HTR-8/SVneo (cell line): ENCODE measurements around the gene ANP32B.
A peak's percentile ranks its signal among the peaks of the same experiment; 100 is the strongest.
"Not testable (repeated sequence)": the region's sequence is repeated elsewhere in the genome, so short reads cannot be mapped to it uniquely, and the experiment has no call there.

Experiments used
- DNase-seq: peaks from one replicate; pipeline ENCODE4 v3.0.0; 2011; ENCODE audit warnings: low spot score, mixed read lengths; ENCODE audit not compliant: insufficient read length
- FAIRE-seq: peaks from 2 replicates; lab custom pipeline; 2011; peaks lifted over from hg19 to GRCh38; lab: Jason Lieb, UNC

The ANP32B gene

DNA sequence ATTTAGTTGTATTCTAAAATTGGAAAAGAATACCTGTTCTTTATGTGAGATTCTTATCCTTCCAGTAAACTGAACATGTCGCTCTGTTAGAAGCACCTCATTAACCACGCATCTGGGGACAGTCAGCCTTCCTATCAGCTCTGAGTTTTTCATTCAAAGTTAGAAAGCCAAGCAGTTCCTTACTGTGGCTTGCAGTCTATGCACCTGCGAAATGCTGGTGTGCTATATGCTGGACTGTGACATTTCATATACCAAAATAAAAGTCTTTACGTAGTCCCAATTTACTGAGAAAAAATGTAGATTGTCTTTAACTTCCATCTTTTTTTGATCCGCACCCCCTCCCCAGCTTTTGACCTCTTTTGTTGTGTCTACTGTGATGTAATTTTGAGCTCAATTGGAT lies 4.3 kb downstream of the ANP32B start:
- no peak for DNase-seq
- FAIRE-seq = no peak

DNA sequence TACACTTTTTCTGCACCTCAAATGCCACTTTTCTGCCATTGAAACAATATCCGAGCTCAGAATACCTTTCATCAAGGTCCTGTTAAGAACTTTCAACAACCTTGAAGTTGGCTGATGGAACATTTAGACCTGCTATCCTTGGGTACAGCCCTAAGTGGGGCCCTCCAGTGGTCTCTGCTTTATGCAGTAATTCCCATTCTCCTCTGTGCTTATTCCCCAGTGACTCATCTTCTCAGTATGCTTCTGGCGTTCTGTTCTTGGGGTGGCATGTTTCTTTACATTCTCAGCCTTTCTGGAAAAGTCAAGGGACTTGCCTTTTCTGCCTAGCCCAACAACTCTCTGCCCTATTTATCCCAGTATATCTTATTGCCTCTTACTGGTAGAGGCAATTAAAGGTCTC lies 7.1 kb downstream of the ANP32B start:
- DNase-seq (peak; percentile 76), FAIRE-seq (no peak)

DNA sequence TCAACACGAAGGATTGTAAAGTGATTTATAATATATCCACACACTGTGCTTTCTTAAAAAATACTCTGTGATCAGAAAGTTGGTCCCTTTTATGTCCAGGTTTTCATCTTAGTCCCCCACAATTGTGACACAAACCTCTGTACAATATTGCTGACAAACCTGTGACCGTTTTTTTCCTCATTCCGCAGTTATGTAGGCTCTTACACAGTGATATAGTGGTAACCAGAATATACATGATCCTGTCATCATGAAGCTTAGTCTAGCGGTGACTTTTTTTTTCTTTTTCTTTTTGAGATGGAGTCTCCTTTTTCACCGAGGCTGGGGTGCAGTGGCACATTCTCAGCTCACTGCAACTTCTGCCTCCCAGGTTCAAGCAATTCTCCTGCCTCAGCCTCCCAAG lies 8.7 kb downstream of the ANP32B start:
- no peak for DNase-seq
- no peak for FAIRE-seq

DNA sequence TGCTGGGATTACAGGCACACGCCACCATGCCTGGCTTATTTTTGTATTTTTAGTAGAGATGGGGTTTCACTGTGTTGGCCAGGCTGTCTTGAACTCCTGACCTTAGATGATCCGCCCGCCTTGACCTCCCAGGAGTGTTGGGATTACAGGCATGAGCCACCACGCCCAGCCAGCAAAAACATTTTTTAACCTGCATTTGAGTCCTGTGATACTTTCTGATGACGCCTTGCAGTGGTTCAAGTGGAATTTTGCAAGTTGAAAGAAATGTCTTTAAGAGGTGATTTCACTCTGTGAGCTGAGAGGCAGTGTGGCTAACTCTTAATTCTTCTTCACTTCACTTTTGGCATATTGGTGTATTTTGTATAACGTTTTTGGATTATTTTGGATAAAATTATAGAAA lies 9.1 kb downstream of the ANP32B start:
- no peak for FAIRE-seq
- DNase-seq = no peak

DNA sequence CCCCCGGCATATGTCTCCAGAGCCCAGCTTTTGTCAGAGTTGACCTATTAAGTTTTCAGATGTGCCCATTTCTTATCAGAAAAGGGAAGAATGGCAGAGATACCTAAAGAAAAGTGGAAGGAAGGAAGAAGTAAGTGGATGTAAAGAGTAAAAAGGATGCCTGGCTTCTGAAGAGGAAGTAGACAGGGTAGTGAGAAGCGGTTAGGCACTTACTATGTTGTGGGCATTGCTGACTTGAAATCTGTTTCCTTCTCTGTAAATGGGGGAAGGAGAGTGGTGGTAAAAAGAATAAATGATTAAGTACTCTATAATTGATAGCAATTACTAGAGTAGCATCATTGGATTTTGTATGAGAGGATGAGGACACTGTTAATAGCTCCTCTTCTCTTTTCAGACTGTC lies 9.9 kb downstream of the ANP32B start:
- no peak for FAIRE-seq
- DNase-seq = no peak

DNA sequence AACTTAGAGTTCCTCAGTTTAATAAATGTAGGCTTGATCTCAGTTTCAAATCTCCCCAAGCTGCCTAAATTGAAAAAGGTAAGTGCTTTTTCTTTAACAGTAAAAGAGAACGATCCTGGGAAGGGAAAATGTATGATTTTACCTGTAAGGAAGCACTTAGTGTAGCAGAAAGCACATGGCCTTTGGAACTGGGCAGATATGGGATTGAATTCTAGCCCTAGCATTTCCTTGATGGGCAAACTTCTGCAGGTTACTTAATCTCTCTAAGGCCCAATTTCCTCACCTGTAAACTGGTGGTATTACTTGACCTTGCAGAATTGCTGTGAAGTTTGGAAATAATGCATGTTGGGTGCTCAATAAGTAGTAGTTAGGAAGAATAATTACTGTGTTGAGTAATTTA lies 11.6 kb downstream of the ANP32B start:
- FAIRE-seq = no peak

DNA sequence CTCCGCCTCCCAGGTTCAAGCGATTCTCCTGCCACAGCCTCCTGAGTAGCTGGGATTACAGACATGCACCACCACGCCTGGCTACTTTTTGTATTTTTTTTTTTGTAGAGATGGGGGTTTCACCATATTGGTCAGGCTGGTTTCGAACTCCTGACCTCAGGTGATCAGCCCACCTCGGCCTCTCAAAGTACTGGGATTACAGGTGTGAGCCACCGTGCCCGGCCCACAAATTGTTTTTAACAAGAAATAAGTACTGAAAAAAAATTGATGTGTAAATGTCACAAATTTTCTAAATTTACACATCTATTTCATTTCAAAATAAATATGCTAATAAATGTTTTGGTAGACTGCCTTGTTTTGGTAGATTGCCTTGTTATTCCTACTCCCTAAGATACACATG lies 13.5 kb downstream of the ANP32B start:
- not testable (repeated sequence) for DNase-seq, FAIRE-seq

More for the DNA sequence above, 11.6 kb downstream of the ANP32B start:
- DNase-seq = no peak

DNA sequence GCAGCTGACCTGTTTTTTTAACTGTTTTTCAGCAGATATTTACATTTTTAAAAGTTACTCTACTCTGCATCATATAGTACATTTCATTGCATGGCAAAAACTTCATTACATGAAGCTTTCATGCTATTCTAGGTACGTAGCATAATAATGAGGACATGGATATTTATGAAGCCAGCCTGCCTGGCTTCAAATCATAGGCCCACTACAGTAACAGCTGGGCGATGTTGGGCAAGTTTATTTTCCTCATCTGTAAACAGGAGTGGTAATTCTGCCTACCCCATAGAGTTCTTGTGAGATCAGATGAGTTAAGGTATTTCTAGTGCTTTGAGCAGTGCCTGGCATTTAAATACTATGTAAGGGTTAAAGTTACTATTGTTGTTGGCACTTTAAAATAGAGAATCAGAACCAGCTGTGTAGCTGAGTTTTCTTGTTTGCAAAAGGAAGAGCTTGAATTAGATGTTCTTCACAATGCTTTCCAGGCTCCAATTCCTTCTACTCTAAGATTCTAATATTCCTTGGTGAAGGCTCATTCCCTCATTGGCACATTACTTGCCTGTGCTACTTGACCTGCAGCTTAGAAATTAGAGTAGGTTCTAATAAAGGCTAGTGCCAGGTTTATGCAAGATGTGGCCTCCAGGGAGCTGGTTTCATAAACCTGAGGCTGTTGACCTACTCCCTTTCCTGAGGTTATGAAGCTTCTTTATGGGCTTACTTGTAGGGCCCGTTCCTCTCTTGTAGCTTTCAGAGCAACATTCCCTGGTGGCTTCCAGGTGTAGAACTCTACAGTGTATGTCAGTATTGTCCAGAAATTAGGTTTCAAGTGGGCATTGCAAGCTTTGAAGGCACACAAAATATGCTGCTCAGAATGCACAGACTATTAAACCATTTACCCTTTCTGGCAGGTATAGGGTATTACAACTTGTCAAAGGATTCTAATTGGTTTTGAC lies 14.5 kb downstream of the ANP32B start:
- FAIRE-seq (no peak), DNase-seq (no peak)

DNA sequence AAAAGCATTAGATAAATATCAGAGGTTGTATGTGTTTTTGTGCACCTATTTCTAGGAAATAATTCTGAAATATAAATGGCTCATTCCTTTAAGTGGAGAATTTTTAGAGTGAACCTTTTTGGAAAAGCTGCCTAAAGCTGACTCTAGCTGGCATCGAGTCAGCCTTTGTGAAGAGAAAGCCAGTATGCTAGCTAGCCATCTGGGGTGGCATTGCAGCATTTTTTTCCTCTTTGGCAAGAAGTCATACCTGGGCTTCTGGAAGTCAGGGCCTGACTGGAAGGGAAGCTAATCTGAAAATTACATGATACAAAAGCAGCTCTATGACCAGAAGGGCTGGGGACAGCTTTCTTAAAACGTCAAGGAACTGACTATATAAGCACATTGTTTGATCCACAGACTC lies 19.7 kb downstream of the ANP32B start:
- DNase-seq (no peak), FAIRE-seq (no peak)

DNA sequence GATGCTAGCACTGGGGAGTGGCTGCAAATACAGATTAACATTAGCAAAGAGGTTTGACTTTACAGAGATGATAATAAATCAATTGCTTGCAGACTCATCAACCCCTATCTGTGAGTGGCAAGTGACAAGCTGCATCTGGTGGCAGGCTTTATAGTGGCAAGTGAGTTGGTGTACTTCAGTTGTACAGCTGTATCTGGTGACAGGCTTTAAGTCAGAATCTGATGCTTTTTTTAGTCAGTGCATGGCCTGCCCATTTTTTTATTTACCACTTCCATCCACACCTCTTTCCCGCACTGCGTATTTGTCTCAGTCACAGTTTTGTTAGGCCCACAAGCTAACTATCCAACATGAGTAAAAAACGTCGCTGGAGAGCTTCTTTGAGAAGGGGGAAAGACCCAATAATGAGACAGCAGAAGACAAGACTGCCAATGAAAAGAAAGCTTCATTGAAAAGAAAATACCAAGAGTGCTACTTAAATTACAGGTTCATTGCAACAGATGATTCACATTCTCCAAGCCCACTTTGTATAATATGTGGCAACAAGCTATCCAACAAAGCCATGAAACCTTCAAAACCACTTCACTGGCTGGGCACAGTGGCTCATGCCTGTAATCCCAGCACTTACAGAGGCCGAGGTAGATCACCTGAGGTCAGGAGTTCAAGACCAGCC lies 23.1 kb downstream of the ANP32B start:
- FAIRE-seq = no peak

DNA sequence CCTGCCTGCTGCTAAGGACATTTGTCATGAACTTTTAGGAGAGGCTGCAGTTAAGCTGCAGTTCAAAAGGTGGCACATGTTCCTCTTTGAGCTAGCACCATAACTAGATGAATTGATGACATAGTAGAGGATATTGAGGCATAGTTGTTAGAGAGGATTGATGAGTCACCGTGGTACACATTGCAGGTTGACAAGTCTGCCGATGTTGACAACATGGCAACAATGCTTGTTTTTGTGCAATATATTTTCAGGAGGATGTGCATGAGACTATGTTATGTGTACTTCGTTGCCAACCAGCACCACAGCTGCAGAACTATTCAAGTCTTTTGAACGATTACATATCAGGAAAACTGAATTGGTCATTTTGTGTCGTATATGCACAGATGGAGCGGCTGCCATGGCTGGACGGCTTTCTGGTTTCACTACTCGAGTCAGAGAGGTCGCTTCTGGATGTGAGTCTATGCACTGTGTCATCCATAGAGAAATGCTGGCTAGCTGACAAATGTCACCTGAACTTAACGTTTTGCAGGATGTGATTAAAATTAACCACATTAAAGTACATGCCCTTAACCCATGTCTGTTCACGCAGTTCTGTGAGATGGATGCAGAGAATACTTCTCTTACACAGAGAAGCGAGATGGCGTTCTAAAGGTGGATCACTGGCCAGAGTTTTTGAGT lies 24.2 kb downstream of the ANP32B start:
- DNase-seq = no peak
- no peak for FAIRE-seq

More for the DNA sequence above, 23.1 kb downstream of the ANP32B start:
- no peak for DNase-seq

DNA sequence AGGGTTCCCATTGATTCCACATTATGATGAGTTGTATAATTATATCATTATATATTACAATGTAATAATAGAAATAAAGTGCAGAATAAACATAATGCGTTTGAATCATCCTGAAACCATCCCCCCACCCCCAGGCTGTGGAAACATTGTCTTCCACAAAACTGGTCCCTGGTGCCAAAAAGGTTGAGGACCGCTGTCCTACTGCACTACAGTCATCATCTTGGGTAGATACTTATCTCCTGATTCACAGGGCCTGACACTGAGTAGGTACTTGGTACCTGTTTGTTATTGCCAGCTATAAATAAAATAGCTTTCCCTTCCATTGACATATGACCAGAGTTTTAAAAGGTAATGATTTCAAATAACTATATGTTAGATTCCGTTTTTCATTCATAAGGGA lies 25.6 kb downstream of the ANP32B start:
- DNase-seq (no peak), FAIRE-seq (no peak)

DNA sequence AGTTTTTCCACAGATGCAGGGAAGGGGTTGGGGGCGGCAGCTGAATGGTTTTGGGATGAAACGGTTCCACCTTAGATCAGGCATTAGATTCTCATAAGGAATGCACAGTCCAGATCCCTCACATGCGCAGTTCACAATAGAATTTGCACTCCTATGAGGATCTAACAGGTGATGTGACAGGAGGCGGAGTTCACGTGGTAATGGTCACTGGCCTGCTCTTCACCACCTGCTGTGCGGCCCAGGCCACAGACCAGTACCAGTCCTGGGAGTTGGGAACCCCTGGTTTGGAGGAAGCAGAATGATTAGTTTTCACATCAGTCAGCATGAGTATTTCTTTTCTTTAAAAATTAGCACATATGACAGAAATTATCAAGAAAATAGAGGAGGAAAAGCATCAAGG lies 26.3 kb downstream of the ANP32B start:
- DNase-seq (no peak), FAIRE-seq (no peak)

DNA sequence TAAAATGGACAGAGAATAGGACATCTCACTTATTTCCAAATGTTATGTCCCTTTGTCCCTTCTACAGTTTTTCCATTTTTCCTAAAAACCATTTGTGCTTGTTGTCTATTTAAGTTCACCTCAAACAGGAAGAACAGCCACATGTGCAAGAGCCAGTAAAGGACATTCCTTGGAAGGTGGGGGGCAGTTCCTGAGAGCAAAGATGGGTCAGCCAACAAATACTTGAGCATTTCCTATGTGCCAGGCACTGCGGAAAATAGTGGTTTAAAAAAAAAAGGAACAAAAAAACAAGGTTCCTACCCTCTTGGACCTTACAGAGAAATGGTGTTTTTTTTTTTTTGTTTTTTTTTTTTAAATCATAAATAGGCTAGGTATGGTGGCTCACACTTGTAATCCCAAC lies 26.8 kb downstream of the ANP32B start:
- FAIRE-seq (no peak), DNase-seq (no peak)

DNA sequence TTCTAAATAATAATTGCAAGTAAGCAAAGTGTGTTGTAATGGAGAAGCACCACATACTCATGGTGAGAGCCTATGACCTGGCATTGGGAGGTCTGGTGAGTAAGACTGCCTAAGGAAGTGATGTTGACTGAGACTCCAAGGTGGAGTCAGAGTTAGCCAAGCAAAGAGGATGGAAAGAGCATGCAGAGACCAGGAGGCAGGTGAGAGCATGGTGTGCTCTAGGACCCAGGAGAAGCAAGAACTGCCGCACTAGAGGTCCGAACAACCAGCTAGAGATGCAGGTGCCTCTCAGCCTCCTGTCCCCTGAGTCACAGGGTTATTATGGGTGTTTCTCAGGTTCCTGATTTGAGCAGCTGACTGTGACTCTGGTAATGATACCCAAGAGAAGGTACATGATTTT lies 27.3 kb downstream of the ANP32B start:
- no peak for DNase-seq
- no peak for FAIRE-seq

DNA sequence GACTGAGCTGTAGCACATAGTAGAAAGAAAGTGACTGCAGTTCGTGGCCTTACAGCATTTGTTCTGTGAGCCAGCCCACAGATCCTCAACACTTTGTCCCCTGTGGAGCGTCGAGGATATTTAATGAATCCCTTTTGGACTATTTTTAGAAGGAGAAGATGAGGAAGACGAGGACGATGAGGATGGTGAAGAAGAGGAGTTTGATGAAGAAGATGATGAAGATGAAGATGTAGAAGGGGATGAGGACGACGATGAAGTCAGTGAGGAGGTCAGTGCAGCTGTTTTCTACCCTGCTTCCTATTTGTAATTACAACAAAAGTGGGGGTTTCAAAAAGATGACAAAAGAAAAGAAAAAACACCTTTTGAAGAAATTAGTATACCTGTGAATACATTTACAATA lies 28.0 kb downstream of the ANP32B start:
- FAIRE-seq = no peak

DNA sequence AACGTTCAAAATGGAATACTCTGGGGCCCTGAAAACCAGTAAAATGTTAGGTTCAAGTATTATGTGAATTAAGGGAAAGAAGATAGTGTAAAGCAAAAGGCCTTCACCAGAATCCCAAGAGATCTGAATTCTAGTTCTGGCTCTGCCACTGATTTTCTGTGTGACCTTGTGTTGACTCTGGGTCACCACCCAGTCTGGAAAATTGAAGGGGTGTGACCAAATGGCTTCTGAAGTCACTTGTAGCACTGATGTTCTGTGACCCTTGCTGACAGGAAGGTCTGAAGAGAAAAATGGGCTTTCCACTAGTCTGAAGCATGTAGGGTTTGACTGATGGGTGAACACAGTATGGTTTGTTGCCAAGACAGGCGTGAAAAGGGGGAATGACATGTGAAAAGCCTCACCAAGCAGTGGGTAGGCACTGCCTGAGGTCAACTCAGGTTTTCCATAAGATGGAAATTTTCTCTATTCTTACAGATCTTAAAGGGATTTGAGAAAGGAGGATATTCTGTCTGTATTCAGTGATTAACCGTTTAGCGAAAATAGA lies 33.1 kb downstream of the ANP32B start:
- no peak for DNase-seq
- no peak for FAIRE-seq

More for the DNA sequence above, 28.0 kb downstream of the ANP32B start:
- DNase-seq = no peak

DNA sequence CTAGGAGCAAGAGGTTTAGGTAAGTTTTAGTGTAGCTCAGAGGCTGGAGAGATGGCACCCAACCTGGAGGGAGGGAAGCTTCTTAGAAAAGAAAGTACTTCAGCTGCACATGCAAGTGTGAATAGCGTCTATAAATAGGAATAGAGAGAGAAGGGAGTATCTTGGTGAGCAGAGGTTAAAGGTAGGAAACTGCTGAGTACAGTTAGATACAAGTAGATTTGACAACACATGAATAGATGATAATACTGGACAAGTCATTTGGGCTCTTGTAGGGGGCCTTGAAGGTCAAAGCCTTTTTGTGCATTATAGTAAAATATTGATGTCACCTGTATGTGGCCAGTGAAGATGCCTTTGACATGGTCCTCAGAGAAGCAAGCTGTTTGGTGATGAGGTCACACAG lies 34.2 kb downstream of the ANP32B start:
- FAIRE-seq = no peak
- DNase-seq = no peak

DNA sequence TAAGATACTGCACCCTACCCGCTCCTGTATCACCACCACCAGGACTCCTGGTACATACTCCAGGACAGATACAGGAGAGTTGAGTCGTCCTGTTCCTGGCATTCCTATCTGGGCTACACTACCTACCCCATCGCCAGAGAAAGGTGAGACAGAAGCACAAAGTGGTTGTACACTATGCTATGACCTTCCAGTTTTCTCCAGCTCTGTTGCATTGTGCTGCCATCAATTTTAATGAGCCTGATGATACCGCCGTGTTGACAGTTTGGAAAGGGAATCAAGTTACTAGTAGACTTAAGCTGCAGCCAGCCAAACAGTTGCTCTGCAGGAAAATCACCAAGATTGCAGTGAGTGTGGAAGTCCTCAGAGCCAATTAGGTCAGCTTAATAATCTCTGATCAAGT lies 35.2 kb downstream of the ANP32B start:
- FAIRE-seq = no peak
- DNase-seq = no peak

DNA sequence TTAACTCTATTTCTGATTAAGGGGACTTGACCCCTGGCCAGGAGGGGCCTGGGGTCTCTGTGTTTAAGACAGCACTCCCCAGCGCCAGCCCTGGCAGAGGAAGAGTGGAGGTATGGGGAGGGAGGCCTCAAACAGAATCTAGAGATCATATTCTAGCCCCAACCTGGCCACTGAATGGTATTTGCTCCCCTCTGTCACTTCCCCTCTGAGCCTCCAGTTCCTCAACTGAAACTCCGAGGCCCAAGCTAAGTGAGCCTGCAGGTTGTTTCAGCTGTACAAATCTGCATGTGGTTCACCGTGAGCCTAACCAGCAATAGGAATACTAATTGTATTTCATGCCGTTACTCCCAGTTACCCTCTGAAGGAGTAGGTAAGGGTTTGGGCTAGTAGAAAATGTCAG lies 36.0 kb downstream of the ANP32B start:
- FAIRE-seq = no peak
- DNase-seq = no peak

DNA sequence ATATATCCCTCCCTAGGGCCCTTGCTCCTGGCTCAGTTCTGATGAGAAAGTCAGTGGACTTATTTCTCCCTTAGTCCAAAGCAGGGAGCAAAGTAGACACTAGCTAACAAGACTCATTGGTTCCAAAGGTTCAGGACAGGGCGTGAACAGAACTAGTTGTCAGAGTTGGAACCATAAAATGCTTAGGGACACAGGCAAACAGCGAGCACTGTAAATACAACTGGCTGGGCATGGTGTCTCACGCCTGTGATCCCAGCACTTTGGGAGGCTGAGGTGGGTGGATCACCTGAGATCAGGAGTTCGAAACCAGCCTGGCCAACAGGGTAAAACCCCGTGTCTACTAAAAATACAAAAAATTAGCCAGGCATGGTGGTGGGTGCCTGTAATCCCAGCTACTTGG lies 36.7 kb downstream of the ANP32B start:
- not testable (repeated sequence) for DNase-seq, FAIRE-seq
